Hematopoietic multipotent progenitor cell treated with erythropoietin and hydrocortisone succinate and interleukin-3 and kit ligand, for 6 days (in vitro differentiated cells): ENCODE data around the gene ORC4.
"Not testable (repeated sequence)": the region's sequence is repeated elsewhere in the genome, so short reads cannot be mapped to it uniquely, and the experiment has no call there.

Experiments used
- DNase-seq: peaks from one replicate; pipeline ENCODE4 v3.0.0-alpha.2; 2015

The ORC4 gene

GRCh38 chr2:148013876-148014275 lies 6.7 kb downstream of the ORC4 start:
- no peak for DNase-seq

DNA sequence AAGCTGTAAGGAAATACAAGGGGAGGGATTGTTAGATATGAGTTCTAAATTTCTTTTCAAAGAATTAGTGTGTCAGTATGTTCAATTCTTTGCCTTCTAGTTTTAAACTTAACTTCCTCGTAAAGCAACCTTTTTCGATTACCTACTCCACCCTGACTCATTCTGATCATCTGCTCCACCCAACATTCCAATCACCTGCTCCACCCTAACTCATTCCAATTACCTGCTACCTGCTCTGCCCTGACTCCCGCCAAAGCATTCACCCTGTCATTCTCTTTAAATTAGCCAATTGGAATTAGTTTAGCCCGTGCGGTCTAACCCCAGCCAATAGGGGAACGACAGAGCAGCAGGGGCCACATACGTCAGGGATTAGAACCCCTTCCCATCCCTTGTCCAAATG lies 12.1 kb downstream of the ORC4 start:
- not testable (repeated sequence) for DNase-seq

- DNase-seq: no peak
Measured at GRCh38 chr2:148007219-148007900, 13.2 kb downstream of the ORC4 start.

DNA sequence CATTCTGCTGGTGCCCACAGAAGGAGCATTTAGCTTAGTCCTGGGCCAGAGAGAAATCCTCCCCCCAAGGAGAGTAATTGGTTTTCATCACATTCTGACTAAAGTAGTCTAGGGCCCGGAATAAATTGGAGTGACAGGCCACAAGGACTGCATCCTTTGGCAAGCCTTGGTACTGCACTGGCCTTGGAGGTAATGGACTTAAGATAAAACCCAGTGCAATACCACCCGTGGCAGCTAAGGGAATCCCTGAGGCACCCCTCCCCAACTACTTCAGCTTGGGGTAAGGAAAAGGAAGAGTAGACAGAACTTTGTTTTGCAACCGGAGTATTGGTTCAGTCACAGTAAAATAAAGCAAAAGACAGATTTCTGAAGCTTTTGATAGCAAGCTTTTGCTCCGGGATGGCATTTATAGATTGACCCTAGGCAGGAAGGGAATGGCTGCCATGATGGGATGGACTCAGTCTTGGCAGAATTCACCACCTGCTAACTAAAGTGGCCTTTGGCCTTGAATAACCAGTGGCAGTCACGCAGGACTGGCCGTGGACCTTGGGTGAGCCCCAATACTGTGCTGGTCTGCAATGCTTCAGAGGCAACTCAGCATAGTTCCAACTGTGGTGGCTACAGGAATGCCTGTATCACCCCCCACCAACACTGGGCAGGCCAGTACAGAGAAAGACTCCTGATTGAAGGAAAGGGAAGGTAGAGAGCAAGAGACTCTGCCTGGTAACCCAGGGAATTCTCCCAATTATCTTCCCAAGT lies 14.1 kb downstream of the ORC4 start:
- DNase-seq: no peak

DNA sequence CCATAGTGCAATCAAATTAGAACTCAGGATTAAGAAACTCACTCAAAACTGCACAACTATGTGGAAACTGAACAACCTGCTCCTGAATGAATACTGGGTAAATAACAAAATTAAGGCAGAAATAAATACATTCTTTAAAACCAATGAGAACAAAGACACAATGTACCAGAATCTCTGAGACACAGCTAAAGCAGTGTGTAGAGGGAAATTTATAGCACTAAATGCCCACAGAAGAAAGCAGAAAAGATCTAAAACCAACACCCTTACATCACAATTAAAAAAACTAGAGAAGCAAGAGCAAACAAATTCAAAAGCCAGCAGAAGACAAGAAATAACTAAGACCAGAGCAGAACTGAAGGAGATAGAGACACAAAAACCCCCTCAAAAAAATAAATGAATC lies 18.1 kb downstream of the ORC4 start:
- DNase-seq: not testable (repeated sequence)

DNA sequence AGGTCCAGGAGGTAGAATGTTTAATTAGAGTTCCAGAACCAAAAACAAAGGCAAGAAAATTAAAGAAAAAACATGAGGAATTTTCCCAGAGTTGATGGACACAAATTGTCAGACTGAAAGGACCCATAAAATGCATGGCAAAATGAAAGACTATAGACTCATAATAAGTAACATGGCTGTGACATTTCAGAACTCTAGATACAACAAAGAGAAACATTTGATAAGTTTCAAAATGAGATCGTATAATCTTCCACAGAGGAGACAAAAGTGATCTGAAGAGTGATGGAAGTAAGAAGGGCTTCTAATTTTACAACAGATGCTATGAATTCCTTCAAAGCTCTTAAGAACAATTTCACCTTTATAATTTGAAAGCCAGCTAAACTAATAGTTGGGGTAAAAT lies 20.4 kb downstream of the ORC4 start:
- no peak for DNase-seq

GRCh38 chr2:147999126-147999525 lies 21.4 kb downstream of the ORC4 start:
- no peak for DNase-seq

GRCh38 chr2:147998203-147998602 lies 22.3 kb downstream of the ORC4 start:
- DNase-seq: no peak

GRCh38 chr2:147996828-147997227 lies 23.7 kb downstream of the ORC4 start:
- DNase-seq: no peak

- not testable (repeated sequence) for DNase-seq
Measured at GRCh38 chr2:147994965-147995364, 25.6 kb downstream of the ORC4 start.

DNA sequence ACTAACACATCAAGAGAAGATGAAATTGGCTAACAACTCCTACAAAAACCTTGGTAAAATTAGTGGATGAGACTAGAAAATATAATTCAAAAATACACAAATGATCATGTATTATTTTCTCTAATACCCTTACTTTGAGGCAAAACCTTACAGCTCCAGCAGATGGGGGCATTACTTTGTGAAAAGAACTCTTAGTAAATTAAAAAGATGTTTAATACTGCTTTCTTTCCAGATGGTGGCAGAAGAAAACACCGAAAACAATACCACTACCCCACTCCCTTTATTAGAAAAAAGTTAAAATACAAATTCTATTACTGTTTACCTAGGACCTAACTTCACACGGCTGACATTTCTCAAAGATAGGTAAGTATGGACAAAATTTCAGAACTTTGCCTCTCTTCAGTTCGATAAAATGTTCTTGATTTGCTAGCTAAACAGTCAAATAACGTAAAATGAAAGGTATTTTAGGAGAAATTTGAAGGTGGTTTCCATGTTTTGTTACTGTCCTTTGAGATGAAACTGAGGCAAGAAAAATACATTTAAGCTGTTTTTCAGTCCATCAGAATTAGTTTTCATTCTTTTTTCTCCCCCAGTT lies 30.6 kb downstream of the ORC4 start:
- peak; percentile 87 for DNase-seq

DNA sequence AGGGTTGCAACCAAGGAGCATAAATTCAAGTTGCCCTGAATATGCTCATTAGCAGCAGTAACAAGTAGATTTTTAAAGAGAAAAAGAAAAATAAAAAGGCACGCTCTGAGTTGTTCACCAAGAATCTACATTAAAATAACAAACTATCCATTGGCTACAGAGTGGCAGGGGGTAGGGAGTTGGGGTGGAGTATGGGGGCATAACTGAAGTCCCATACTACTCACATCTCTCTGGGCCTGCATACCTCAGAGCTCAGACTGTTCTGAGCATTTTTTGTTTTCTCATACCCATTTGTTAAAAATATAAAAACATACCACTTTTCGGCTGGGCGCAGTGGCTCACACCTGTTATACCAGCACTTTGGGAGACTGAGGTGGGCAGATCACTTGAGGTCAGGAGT lies 31.4 kb downstream of the ORC4 start:
- no peak for DNase-seq

DNA sequence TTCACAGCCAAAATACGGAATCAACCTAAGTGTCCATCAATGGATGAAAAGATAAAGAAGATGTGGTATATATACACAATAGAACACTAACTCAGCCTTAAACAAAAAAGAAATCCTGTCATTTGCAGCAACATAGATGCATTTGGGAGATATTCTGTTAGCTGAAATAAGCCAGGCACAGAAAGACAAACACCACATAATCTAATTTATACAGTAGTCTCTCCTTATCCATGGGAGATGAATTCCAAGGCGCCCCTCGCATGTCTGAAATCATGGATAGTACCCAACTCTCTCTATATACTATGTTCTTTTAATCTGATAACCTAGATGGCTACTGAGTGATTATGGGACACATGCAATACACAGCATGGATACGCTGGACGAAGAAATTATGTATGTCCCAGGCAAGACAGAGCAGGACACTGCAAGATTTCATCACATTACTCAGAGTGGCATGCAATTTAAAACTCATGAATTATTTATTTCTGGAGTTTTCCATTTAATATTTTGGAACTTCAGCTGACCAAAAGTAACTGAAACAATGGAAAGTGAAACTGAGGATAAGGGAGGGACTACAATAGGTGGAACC lies 39.5 kb downstream of the ORC4 start:
- no peak for DNase-seq

GRCh38 chr2:147977679-147978078 lies 42.9 kb downstream of the ORC4 start:
- DNase-seq: no peak

DNA sequence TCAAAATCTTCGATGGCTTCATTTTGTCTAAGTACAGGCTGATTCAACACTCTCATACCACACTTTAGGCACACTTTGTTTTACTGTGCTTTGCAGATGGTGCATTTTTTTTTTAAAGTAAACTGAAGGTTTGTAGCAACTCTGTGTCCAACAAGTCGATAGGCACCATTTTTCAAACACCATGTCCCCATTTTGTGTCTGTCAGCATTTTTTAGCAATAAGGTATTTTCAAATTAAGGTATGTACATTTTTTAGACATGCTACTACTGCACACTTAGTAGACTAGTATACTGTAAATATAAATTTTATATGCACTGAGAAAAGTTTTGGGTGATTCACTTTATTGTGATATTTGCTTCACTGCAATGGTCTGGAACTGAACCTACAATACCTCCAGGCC lies 44.4 kb downstream of the ORC4 start:
- no peak for DNase-seq

DNA sequence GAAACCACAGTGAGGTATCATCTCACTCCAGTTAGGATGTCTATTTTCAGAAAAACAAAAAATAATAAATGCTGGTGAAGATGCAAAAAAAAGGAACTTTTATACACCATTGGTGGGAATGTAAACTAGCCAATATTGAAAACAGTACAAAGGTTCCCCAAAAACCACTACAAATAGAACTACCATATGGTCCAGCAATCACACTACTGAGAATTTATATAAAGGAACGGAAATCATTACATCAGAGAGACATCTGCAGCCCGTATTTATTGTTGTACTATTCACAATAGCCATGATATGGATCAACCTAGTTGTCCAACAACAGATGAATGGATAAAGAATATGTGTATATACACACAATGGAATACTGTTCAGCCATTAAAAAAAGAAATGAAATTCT lies 52.0 kb downstream of the ORC4 start:
- DNase-seq: no peak

GRCh38 chr2:147952118-147952517 lies 68.4 kb downstream of the ORC4 start:
- DNase-seq: no peak

DNA sequence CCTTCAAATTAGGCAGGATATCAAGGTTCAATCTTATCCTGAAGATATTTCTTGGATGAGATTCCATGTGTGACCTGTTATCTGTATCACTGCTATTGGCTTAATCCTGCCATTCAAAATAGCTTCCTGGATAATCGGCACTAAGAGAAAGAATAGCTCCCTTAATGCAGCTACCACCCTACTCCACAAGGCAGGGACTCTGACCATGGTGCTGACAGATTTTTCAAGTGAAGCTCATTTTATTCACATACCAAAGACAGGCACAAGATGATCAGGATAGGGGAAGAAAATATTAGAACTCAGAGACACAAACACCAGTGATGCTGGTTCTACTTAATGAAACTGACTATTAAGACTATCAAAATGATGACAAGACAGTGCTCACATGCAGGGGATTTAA lies 74.9 kb downstream of the ORC4 start:
- no peak for DNase-seq

DNA sequence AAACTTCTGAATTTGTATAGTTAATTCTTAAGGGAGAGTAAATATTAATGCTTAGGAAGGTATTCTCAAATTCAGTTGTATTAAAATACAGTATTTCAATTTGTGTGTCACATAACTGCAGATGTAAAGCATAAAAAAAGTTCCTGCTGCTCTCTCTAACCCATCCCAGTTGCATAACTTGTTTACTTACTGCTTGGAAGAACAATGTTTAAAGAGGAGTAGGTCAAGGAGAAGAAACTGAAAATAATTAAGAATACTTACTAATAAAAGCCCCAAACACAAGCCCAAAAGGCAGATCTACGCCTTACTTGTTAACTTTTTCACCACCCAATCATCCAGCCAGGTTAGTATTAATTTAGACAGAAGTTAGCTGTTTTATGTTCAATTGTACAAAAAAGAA lies 81.2 kb downstream of the ORC4 start:
- no peak for DNase-seq

GRCh38 chr2:147937744-147938349 lies 82.7 kb downstream of the ORC4 start:
- DNase-seq: peak; percentile 75

GRCh38 chr2:147934881-147935620 lies 85.5 kb downstream of the ORC4 start:
- no peak for DNase-seq

DNA sequence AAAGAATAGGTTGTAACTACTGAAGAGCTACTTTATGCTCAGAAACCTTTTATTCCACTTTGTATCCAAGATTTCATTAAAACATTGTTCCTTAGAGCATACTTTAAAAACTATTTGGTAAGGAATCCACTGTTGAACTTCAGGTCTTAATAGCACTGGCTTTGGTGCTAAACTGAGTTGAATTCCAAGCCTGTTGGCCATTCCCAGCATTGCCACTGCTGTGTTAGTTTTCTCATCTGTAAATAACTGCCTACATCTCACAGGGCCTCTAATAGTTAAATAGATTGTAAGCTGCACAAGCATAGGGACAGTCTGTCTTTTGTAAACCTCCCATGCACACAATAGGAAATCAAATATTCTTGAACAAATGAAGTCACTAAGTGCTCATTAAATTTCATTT lies 86.6 kb downstream of the ORC4 start:
- DNase-seq: no peak
